Caco-2 (cell line): Measurements from ENCODE around the gene KCTD12. TPM values are rescaled to one million over a fixed set of nuclear protein-coding genes. Genes with fewer than 3 reads are reported as not detected.

Experiments used
- BruUV-seq: library from RNA; stranded (reverse); fragments of 400-500 nt; replicated peaks from 2 replicates; lab custom pipeline; 2021; lab: Mats Ljungman, UMichigan
- CTCF ChIA-PET: fragments of 300-600 bp; sonication (Branson Sonifier 250); formaldehyde crosslinking; loops from one replicate; lab custom pipeline; 2022; ENCODE audit warnings: antibody characterized with exemption; lab: Charles Lee
- POLR2A ChIA-PET: fragments of 300-600 bp; sonication (Branson Sonifier 250); formaldehyde crosslinking; loops from one replicate; lab custom pipeline; 2022; ENCODE audit warnings: antibody characterized with exemption; lab: Charles Lee
- DNase-seq, 2 experiments: peaks; one replicate each; pipeline versions ENCODE4 v3.0.0 to v3.0.0-alpha.2; 2020 to 2022
- H3K27me3 ChIP-seq: replicated peaks from 2 replicates; pipeline ENCODE4 v1.6.0; 2011; ENCODE audit warnings: low read length; ENCODE audit not compliant: control insufficient read depth, insufficient read depth
- H3K36me3 ChIP-seq: 2 replicates; pipeline ENCODE4 v1.5.1; 2011; ENCODE audit warnings: low read length; ENCODE audit not compliant: control insufficient read depth, insufficient read depth
- H3K4me1 ChIP-seq: fragments of 250-450 bp; sonication (Bioruptor Pico); 2 replicates; pipeline ENCODE4 v1.5.1; 2020; ENCODE audit warnings: mild to moderate bottlenecking
- H3K4me3 ChIP-seq: 2 replicates; pipeline ENCODE4 v1.5.1; 2011; ENCODE audit warnings: low read depth, mild to moderate bottlenecking, control low read depth, low read length
- H3K9me3 ChIP-seq: fragments of 250-450 bp; sonication (Bioruptor Pico); 2 replicates; pipeline ENCODE4 v1.5.1; 2020; ENCODE audit warnings: mild to moderate bottlenecking, moderate library complexity
- H3K27ac Mint-ChIP-seq: one replicate; pipeline ENCODE4 v1.8.0; 2022; ENCODE audit warnings: mixed read lengths; ENCODE audit not compliant: unreplicated experiment
- H3K27me3 Mint-ChIP-seq: one replicate; pipeline ENCODE4 v1.8.0; 2022; ENCODE audit warnings: mixed read lengths; ENCODE audit not compliant: insufficient read depth, unreplicated experiment
- H3K36me3 Mint-ChIP-seq: one replicate; pipeline ENCODE4 v1.8.0; 2022; ENCODE audit warnings: mild to moderate bottlenecking, mixed read lengths; ENCODE audit not compliant: insufficient read depth, unreplicated experiment
- H3K4me1 Mint-ChIP-seq: one replicate; pipeline ENCODE4 v1.8.0; 2022; ENCODE audit warnings: low read depth, mixed read lengths; ENCODE audit not compliant: unreplicated experiment
- H3K4me3 Mint-ChIP-seq: one replicate; pipeline ENCODE4 v1.8.0; 2022; ENCODE audit warnings: mild to moderate bottlenecking, moderate library complexity, mixed read lengths; ENCODE audit not compliant: unreplicated experiment
- H3K9me3 Mint-ChIP-seq: one replicate; pipeline ENCODE4 v1.8.0; 2022; ENCODE audit warnings: mixed read lengths; ENCODE audit not compliant: unreplicated experiment
- intact Hi-C: fragments of 100-400 bp; cut with micrococcal nuclease; formaldehyde crosslinking; loops from one replicate; pipeline ENCODE4 v1.10.0; 2022; ENCODE audit not compliant: unreplicated experiment
- total RNA-seq: library from RNA; stranded (reverse); gene quantifications from 2 replicates; pipeline ENCODE4 v1.2.3, GENCODE V29; 2022
- TF ChIP-seq, protein P1 (sequence below), 2 experiments: fragments of 200-600 bp in 1 of 2; IDR thresholded peaks; 1 replicate in 1 of 2; 2 replicates in 1 of 2; pipeline versions ENCODE4 v1.5.1 to v1.8.0; 2011 to 2022; ENCODE audit warnings: antibody characterized with exemption in 1 of 2, control low read depth in 1 of 2, inconsistent platforms in 1 of 2, low read depth in 1 of 2, low read length in 1 of 2, mild to moderate bottlenecking in 1 of 2, moderate library complexity in 1 of 2; ENCODE audit not compliant: insufficient read depth in 1 of 2, severe bottlenecking in 1 of 2, unreplicated experiment in 1 of 2

The KCTD12 gene
- total RNA-seq, 1 experiment from 2014 or later: 1.8 TPM

DNA sequence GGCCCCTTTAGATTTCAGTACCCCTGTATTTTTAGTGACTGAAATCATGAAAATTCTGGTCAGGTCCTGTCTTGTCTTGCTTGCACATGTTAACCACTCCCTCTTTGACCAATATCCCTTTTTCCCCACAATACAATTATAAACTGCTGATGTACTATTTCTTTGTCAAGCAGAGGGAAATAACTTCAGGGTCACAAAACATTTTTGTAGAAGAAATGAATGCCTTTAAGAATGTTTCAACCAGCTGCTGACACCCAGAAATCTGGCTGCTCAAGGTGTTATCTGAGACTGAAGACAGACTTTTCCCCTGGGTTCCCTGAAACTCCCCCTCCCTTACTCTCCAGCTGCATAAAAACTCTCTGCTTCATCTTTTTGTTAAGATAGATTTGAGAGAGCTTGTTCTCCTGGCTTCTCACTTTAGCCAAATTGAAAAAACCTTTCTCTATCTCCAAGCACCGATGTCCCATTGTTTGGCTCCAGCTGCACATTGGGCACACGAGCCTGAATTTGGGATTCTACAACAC is 43.7 kb upstream of the KCTD12 start:
- intact Hi-C loops: no loop called here
- Mint-ChIP-seq H3K36me3 (no peaks in the 10 kb centered on the region), H3K4me1 (peaks cover 6% of the 10 kb centered on the region), H3K27me3 (peaks cover 1% of the 10 kb centered on the region), H3K9me3 (peaks cover 8% of the 10 kb centered on the region), H3K27ac (no peak overlapping the region), H3K4me3 (no peak overlapping the region)
- no peaks in the 10 kb centered on the region for H3K4me1 ChIP-seq
- TF ChIP-seq, protein P1, sequence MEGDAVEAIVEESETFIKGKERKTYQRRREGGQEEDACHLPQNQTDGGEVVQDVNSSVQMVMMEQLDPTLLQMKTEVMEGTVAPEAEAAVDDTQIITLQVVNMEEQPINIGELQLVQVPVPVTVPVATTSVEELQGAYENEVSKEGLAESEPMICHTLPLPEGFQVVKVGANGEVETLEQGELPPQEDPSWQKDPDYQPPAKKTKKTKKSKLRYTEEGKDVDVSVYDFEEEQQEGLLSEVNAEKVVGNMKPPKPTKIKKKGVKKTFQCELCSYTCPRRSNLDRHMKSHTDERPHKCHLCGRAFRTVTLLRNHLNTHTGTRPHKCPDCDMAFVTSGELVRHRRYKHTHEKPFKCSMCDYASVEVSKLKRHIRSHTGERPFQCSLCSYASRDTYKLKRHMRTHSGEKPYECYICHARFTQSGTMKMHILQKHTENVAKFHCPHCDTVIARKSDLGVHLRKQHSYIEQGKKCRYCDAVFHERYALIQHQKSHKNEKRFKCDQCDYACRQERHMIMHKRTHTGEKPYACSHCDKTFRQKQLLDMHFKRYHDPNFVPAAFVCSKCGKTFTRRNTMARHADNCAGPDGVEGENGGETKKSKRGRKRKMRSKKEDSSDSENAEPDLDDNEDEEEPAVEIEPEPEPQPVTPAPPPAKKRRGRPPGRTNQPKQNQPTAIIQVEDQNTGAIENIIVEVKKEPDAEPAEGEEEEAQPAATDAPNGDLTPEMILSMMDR (IDR thresholded peaks at IDR 0.05; ENCODE audit: insufficient read depth in 1 of 2, low read depth in 1 of 2, low read length in 1 of 2, severe bottlenecking in 1 of 2, unreplicated experiment in 1 of 2): no peak
- H3K27me3 ChIP-seq: no peaks in the 10 kb centered on the region; the same call in 1 of the 2 replicates
- H3K4me3 ChIP-seq: no peak overlapping the region
- H3K36me3 ChIP-seq: no peaks in the 10 kb centered on the region
- DNase-seq: no peak
- BruUV-seq: no TSS peak
- H3K9me3 ChIP-seq: peaks cover 6% of the 10 kb centered on the region; the same call in 1 of the 2 replicates
- CTCF ChIA-PET: no interaction called here
- POLR2A ChIA-PET: no interaction called here

DNA sequence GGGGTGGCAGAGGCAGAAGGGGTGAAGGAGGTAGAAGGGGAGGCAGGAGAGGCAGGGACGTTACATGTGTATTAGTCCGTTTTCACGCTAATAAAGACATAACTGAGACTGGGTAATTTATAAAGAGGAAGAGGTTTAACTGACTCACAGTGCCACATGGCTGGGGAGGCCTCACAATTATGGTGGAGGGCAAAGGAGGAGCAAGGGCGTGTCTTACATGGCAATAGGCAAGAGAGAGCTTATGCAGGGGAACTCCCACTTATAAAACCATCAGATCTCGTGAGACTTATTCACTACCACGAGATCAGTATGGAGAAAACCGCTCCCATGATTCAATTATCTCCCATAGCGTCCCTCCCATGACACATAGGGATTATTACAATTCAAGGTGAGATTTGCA is 43.1 kb upstream of the KCTD12 start:
- Mint-ChIP-seq H3K36me3 (no peaks in the 10 kb centered on the region), H3K4me3 (no peak overlapping the region), H3K9me3 (peaks cover 8% of the 10 kb centered on the region), H3K27ac (no peak overlapping the region), H3K4me1 (peaks cover 6% of the 10 kb centered on the region), H3K27me3 (peaks cover 3% of the 10 kb centered on the region)
- no TSS peak for BruUV-seq
- TF ChIP-seq, protein P1 (IDR thresholded peaks at IDR 0.05; ENCODE audit: insufficient read depth in 1 of 2, low read depth in 1 of 2, low read length in 1 of 2, severe bottlenecking in 1 of 2, unreplicated experiment in 1 of 2): no peak
- Histone ChIP-seq H3K27me3 (no peaks in the 10 kb centered on the region; the same call in 1 of the 2 replicates), H3K9me3 (peaks cover 6% of the 10 kb centered on the region; the same call in 1 of the 2 replicates), H3K4me1 (no peaks in the 10 kb centered on the region), H3K36me3 (no peaks in the 10 kb centered on the region), H3K4me3 (no peak overlapping the region)
- ChIA-PET CTCF (no interaction called here), POLR2A (no interaction called here)
- intact Hi-C loops: no loop called here
- DNase-seq: no peak

DNA sequence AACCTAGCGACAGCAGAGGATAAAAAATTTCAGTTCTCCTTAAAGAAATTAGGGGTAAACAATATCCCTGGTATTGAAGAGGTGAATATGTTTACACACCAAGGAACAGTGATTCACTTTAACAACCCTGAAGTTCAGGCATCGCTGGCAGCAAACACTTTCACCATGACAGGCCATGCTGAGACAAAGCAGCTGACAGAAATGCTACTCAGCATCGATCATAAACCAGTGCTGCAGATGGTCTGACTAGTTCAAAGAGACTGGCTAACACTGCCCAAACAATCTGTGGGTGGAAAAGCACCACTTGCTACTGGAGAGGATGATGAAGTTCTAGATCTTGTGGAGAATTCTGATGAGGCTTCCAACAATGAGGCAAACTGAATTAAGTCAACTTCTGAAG is 42.3 kb upstream of the KCTD12 start:
- BruUV-seq: no TSS peak
- Mint-ChIP-seq H3K27me3 (peaks cover 3% of the 10 kb centered on the region), H3K36me3 (no peaks in the 10 kb centered on the region), H3K27ac (no peak overlapping the region), H3K4me3 (no peak overlapping the region), H3K9me3 (peaks cover 8% of the 10 kb centered on the region), H3K4me1 (peaks cover 6% of the 10 kb centered on the region)
- POLR2A ChIA-PET: no interaction called here
- intact Hi-C loops: no loop called here
- H3K4me1 ChIP-seq: no peaks in the 10 kb centered on the region
- peaks cover 6% of the 10 kb centered on the region; the same call in 1 of the 2 replicates for H3K9me3 ChIP-seq
- no peaks in the 10 kb centered on the region for H3K27me3 ChIP-seq
- TF ChIP-seq, protein P1 (IDR thresholded peaks at IDR 0.05; ENCODE audit: insufficient read depth in 1 of 2, low read depth in 1 of 2, low read length in 1 of 2, severe bottlenecking in 1 of 2, unreplicated experiment in 1 of 2): no peak
- no peak overlapping the region for H3K4me3 ChIP-seq
- CTCF ChIA-PET: no interaction called here
- H3K36me3 ChIP-seq: no peaks in the 10 kb centered on the region
- DNase-seq: no peak
